Stimulated activated CD8-positive, alpha-beta memory T cell treated with anti-CD3 and anti-CD28 coated beads, Interleukin-2, amount 100 ng/mL, for 1 hour (primary cell): ENCODE data around the gene MBD5.
"Not testable (repeated sequence)": the region's sequence is repeated elsewhere in the genome, so short reads cannot be mapped to it uniquely, and the experiment has no call there.

Source experiments
- DNase-seq, 2 donors: peaks; one replicate each; pipeline ENCODE4 v3.0.0-alpha.2; 2020; ENCODE audit warnings: low read depth in 2 of 2

MBD5 gene

DNA sequence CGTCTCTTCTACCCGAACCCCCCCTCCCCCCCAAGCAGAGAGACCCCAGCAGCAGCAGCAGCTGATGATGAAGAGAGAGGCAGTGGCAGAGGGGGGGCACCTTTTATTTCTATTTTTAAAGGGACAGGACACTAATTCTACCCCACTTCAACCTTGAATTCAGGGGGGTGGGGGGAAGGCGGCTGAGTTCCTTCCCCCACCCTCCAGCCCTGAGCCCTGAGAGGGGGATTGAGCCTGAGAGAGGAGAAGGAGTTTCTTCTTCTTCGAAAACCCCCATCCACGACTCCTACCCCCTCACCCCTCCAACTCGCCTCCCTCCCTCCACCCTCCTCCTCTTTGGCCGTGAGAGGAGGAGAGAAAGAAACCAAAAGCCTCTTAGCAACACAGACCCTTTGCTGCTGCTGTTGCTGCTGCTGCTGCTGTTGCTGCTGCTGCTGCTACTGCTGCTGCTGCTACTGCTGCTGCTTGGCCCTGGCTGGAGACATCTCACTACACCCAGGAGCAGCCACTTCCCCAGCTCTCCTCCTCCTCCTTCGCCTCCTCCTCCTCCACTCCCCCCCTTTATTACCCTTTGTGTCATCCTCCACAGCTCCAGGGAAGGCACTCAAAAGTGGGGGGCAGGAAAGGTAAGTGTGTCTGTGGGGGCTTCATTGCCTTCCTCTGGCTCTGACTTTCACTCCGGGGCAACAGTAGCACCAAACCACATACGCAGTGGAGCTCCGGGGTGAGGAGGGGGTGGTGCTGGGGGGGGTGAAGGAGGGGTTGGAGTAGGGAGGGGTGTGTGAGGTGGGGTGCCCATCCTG lies at the start of gene MBD5:
MBD5 (plus strand) TSS at position 33 of the 803 bp plus-strand sequence.
- DNase-seq, result peak; percentile 27 to 31

GRCh38 chr2:147976102-147976501 lies 44.8 kb upstream of the MBD5 start:
- no peak for DNase-seq

- DNase-seq, result no peak
Measured at GRCh38 chr2:147977679-147978078, 43.2 kb upstream of the MBD5 start.

- DNase-seq, result no peak
Measured at GRCh38 chr2:147980940-147981528, 39.9 kb upstream of the MBD5 start.

DNA sequence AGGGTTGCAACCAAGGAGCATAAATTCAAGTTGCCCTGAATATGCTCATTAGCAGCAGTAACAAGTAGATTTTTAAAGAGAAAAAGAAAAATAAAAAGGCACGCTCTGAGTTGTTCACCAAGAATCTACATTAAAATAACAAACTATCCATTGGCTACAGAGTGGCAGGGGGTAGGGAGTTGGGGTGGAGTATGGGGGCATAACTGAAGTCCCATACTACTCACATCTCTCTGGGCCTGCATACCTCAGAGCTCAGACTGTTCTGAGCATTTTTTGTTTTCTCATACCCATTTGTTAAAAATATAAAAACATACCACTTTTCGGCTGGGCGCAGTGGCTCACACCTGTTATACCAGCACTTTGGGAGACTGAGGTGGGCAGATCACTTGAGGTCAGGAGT lies 31.8 kb upstream of the MBD5 start:
- DNase-seq, result no peak

- no peak for DNase-seq
Measured at GRCh38 chr2:147989809-147990403, 31.0 kb upstream of the MBD5 start.

DNA sequence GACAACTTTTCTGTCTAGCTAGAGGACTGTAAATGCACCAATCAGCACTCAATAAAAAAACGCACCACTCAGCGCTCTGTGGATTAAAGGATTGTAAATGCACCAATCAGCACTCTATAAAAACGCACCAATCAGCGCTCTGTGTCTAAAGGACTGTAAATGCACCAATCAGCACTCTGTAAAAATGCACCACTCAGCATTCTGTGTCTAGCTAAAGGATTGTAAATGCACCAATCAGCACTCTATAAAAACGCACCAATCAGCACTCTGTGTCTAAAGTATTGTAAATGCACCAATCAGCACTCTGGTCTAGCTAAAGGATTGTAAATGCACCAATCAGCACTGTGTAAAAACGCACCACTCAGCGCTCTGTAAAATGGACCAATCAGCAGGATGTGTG lies 25.9 kb upstream of the MBD5 start:
- DNase-seq, result not testable (repeated sequence)

- DNase-seq, result no peak
Measured at GRCh38 chr2:147996828-147997227, 24.1 kb upstream of the MBD5 start.

DNA sequence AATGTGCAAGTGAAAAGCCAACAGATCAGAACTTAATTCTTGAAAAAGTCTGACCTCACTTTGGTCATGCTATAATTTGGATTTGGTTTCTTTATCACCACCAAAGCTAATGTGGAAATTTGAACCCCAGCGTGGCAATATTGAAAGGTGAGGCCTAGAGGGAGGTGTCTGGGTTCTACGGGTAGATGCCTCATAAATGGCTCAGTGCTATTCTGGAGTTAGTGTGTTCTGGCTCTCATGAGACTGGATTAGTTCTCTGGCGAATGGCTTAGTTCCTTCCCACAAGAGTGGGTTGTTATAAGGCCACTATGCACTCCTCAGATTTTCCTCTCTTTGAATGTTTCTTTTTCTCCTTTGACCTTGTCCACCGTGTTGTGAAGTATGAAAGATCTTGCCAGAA lies 22.7 kb upstream of the MBD5 start:
- no peak for DNase-seq

- no peak for DNase-seq
Measured at GRCh38 chr2:147999126-147999525, 21.8 kb upstream of the MBD5 start.

- no peak for DNase-seq
Measured at GRCh38 chr2:148000095-148000494, 20.8 kb upstream of the MBD5 start.

DNA sequence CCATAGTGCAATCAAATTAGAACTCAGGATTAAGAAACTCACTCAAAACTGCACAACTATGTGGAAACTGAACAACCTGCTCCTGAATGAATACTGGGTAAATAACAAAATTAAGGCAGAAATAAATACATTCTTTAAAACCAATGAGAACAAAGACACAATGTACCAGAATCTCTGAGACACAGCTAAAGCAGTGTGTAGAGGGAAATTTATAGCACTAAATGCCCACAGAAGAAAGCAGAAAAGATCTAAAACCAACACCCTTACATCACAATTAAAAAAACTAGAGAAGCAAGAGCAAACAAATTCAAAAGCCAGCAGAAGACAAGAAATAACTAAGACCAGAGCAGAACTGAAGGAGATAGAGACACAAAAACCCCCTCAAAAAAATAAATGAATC lies 18.5 kb upstream of the MBD5 start:
- not testable (repeated sequence) for DNase-seq

GRCh38 chr2:148006249-148007007 lies 14.5 kb upstream of the MBD5 start:
- DNase-seq, result no peak

DNA sequence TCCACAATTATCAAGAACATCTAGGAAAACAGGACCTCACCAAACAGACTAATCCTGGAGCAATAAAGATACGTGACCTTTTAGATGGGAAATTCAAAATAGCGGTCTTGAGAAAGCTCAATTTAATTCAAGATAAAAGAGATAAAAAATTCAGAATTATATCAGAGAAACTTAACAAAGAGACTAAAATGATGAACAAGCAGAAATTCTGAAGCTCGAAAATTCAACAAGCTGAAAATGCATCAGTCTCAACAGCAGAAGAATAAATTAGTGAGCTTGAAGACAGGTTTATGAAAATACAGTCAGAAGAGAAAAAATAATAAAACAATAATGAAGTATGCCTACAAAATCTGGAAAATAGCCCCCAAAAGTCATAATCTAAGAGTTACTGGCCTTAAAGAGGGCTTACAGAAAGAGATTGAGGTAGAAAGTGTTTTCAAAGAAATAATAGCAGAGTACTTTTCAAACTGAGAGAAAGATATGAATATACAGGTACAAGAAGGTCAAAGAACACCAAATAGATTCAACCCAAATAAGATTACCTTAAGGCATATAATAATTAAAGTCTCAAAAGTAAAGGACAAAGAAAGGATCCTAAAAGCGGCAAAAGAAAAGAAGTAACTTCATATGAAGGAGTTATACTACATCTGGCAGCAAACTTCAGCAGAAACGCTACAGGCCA lies 13.5 kb upstream of the MBD5 start:
- DNase-seq, result no peak

DNA sequence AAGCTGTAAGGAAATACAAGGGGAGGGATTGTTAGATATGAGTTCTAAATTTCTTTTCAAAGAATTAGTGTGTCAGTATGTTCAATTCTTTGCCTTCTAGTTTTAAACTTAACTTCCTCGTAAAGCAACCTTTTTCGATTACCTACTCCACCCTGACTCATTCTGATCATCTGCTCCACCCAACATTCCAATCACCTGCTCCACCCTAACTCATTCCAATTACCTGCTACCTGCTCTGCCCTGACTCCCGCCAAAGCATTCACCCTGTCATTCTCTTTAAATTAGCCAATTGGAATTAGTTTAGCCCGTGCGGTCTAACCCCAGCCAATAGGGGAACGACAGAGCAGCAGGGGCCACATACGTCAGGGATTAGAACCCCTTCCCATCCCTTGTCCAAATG lies 12.5 kb upstream of the MBD5 start:
- DNase-seq, result not testable (repeated sequence)

GRCh38 chr2:148013876-148014275 lies 7.0 kb upstream of the MBD5 start:
- no peak for DNase-seq

- no peak for DNase-seq
Measured at GRCh38 chr2:148014616-148015015, 6.3 kb upstream of the MBD5 start.

DNA sequence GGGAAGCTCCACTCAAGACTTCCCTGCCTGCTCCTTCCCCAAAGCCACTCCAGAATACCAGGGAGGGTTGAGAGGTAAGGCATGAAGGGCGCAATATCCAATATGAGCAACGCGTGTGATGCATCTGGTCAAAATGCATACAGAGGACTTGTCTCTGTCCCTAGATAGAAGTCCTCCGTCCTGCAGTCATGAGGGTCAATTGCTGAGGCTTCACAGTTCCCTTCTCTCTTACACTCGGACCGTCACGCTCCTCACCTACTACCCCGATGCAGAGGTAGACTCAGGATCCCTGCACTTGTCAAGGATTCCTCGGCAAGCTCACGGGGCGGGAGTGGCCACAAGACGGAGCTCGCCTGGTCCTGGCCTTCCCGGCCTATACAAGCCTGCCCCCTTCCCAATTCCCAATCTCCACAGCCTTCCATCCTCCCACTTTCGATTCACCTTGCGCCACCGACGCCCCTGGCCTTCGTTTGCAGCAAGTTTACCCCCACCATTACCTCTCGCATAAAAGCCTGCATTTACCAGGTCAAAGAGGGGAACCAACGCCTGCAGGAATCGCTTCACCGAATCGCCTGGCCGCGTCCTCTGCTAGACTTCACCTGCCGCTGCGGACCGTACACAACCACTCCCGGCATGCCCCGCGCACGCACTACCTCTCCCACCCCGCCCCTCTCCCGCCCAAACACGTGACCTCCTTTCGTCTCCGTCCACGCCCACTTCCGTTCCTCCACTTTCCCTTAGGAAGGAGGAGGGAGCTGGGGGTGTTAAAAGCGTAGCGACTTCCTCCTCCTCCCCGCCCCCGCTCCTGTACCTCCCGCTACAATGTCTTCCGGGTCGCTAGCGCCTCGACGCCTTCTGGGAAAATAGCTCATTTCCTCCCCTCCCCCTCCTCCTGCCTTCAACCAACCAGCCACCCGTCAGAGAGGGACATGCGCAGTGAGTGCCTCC lies 506 bp upstream of the MBD5 start, which contains the start of gene ORC4:
ORC4 (minus strand) TSS at position 627 of the 948 bp plus-strand sequence. CDS start 44,779 bp downstream, outside the sequence.
- DNase-seq, result peak; percentile 94 to 95

- no peak for DNase-seq
Measured at GRCh38 chr2:148021886-148022285, 995 bp downstream of the MBD5 start.

- no peak for DNase-seq
Measured at GRCh38 chr2:148022351-148022750, 1.5 kb downstream of the MBD5 start.
